Breast epithelium (tissue), 4 donors: ENCODE results near the gene TPST2. TPM values are rescaled to one million over a fixed set of nuclear protein-coding genes. Genes with fewer than 3 reads are reported as not detected.

Experiments used
- DNase-seq, 2 donors: peaks; one replicate each; pipeline ENCODE4 v3.0.0-alpha.2; 2019; ENCODE audit warnings: low spot score in 2 of 2
- H3K27ac ChIP-seq, 2 donors: fragments of 200-600 bp; sonication (generic) in 1 of 2; one replicate each; pipeline ENCODE4 v1.5.1; 2016 to 2019; ENCODE audit warnings: mild to moderate bottlenecking in 1 of 2
- H3K27me3 ChIP-seq, 2 donors: fragments of 200-600 bp; sonication (generic) in 1 of 2; one replicate each; pipeline versions ENCODE4 v1.5.1 to v1.6.0; 2017 to 2019; ENCODE audit warnings: control low read depth in 1 of 2, mild to moderate bottlenecking in 1 of 2
- H3K36me3 ChIP-seq: fragments of 200-600 bp; one replicate; pipeline ENCODE4 v1.5.1; 2019
- H3K4me1 ChIP-seq, 2 donors: fragments of 200-600 bp; sonication (generic); one replicate each; pipeline ENCODE4 v1.5.1; 2016 to 2019; ENCODE audit warnings: control low read depth in 1 of 2
- H3K4me3 ChIP-seq, 3 donors: fragments of 200-600 bp; sonication (generic); 1 replicate in 2 of 3; 2 replicates in 1 of 3; pipeline ENCODE4 v1.5.1; 2016 to 2019; ENCODE audit warnings: mild to moderate bottlenecking in 3 of 3, moderate library complexity in 2 of 3
- H3K9me3 ChIP-seq, 2 donors: fragments of 200-600 bp; sonication (generic) in 1 of 2; one replicate each; pipeline ENCODE4 v1.5.1; 2016 to 2019; ENCODE audit warnings: control low read depth in 1 of 2
- POLR2A ChIP-seq: fragments of 450-650 bp; IDR thresholded peaks from one replicate; pipeline ENCODE4 v1.6.1; 2016; ENCODE audit warnings: antibody characterized with exemption, mild to moderate bottlenecking, moderate library complexity
- POLR2AphosphoS5 ChIP-seq, 3 donors: sonication (generic); formaldehyde crosslinking; IDR thresholded peaks; one replicate each; pipeline ENCODE4 v1.6.1; 2017; ENCODE audit warnings: antibody characterized with exemption in 3 of 3
- intact Hi-C: fragments of 100-400 bp; cut with DNase I; formaldehyde crosslinking; loops from one replicate; pipeline ENCODE4 v1.15.1; 2023; ENCODE audit warnings: low total_unique reads
- total RNA-seq, 3 donors: library from RNA; depleted of rRNA; stranded (reverse); fragments of >200 nt; gene quantifications; one replicate each; pipeline ENCODE4 v1.1.0, GENCODE V29; 2016
- TF ChIP-seq, protein P1 (sequence below), 3 donors: fragments of 450-650 bp; IDR thresholded peaks; one replicate each; pipeline ENCODE4 v1.5.1; 2016 to 2017; ENCODE audit warnings: antibody characterized with exemption in 3 of 3, mild to moderate bottlenecking in 3 of 3, moderate library complexity in 3 of 3

The TPST2 gene
- total RNA-seq, 3 donors from 2014 or later = 36.6 to 81.9 (median 59.8) TPM

DNA sequence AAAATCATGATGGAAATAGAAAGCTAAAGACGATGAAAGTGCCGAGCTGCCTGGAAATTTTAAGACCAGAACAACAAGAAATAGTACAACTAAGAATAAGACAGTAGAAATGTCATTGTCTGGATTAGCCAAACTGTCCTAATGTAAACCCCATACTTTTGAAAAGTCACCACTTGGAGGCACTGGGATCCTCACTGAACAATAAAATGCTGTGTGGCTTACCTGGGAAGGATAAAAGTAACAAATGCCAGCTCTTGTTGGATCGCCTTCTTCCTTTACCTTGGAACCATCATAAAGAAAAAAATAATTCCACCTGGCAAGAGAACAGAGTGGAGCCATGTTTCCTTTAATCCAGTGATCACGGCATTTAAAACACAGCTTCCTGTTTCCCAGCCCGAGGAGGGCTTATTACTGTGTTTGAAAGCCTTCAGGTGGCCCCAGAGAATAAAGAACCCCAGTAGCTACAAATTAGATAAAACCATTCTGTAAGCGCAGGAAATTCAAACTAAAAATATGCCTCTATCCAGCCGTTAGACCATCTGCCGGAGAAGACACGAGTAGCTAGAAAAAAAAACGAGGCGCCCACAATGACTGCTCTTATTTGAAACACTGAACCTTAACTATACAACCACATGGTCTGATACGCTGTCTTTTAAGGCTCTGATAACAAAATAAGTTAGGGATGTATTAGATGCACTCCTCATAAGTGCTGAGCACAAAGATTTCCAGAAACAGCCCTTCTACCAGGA lies 110.7 kb downstream of the TPST2 start:
- H3K9me3 ChIP-seq = no peaks in the 10 kb centered on the region
- H3K4me3 ChIP-seq = peak overlapping the region in 2 of 3 donors; percentile 19 to 53
- H3K4me1 ChIP-seq = peaks cover 3 to 13% of the 10 kb centered on the region in 2 donors
- H3K36me3 ChIP-seq = no peaks in the 10 kb centered on the region
- H3K27me3 ChIP-seq = no peaks in the 10 kb centered on the region
- no peak for TF ChIP-seq POLR2AphosphoS5 (IDR thresholded peaks at IDR 0.05)
- no peak for TF ChIP-seq POLR2A
- TF ChIP-seq, protein P1, sequence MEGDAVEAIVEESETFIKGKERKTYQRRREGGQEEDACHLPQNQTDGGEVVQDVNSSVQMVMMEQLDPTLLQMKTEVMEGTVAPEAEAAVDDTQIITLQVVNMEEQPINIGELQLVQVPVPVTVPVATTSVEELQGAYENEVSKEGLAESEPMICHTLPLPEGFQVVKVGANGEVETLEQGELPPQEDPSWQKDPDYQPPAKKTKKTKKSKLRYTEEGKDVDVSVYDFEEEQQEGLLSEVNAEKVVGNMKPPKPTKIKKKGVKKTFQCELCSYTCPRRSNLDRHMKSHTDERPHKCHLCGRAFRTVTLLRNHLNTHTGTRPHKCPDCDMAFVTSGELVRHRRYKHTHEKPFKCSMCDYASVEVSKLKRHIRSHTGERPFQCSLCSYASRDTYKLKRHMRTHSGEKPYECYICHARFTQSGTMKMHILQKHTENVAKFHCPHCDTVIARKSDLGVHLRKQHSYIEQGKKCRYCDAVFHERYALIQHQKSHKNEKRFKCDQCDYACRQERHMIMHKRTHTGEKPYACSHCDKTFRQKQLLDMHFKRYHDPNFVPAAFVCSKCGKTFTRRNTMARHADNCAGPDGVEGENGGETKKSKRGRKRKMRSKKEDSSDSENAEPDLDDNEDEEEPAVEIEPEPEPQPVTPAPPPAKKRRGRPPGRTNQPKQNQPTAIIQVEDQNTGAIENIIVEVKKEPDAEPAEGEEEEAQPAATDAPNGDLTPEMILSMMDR (IDR thresholded peaks at IDR 0.05) = no peak
- H3K27ac ChIP-seq = peak overlapping the region; percentile 40 to 57
- no peak for DNase-seq
- intact Hi-C loops = no loop called here

- peaks cover 0 to 13% of the 10 kb centered on the region in 2 donors for H3K4me1 ChIP-seq
- TF ChIP-seq, protein P1 (IDR thresholded peaks at IDR 0.05) = no peak
- TF ChIP-seq POLR2AphosphoS5 (IDR thresholded peaks at IDR 0.05) = no peak
- no peak for TF ChIP-seq POLR2A
- no peaks in the 10 kb centered on the region for H3K27me3 ChIP-seq
These were observed 112.6 kb downstream of the TPST2 start for GRCh38 chr22:26477341-26477731.

DNA sequence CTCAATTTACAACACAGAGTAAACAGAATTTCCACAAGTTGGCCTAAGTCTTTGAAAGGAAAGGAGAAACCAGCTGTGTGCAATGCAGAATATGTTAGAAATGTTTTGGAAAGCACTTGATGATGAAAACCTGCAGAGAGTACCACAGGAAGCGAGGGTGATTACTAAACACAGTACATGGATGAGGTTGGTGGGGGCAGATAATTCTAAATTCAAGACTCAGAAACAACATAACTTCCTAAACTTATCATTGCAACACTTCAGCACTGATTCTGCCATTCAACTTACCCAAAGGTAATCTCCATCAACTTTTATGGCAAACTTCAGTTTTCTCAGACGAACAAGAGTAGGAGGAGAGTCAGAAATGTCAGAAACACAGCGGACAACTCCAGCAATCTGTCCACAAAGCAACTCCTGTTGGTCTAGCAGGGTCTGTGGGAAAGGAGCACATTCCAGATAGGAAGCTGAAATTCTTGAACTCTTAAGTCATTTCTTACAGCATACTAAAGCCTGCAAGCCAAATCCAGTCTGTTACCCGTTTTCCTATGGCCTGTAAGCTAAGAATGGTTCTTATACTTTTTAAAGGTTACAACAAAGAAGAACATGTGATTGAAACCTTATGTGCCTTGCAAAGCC lies 113.1 kb downstream of the TPST2 start:
- Histone ChIP-seq H3K27ac (no peak overlapping the region), H3K27me3 (no peaks in the 10 kb centered on the region), H3K4me1 (peaks cover 0 to 13% of the 10 kb centered on the region in 2 donors), H3K9me3 (no peaks in the 10 kb centered on the region), H3K4me3 (no peak overlapping the region), H3K36me3 (no peaks in the 10 kb centered on the region)
- DNase-seq = no peak
- TF ChIP-seq POLR2A = no peak
- intact Hi-C loops = no loop called here

More at GRCh38 chr22:26477341-26477731, 112.6 kb downstream of the TPST2 start:
- intact Hi-C loops = no loop called here
- DNase-seq = no peak
- Histone ChIP-seq H3K4me3 (no peak overlapping the region), H3K27ac (no peak overlapping the region), H3K36me3 (no peaks in the 10 kb centered on the region), H3K9me3 (no peaks in the 10 kb centered on the region)

GRCh38 chr22:26474682-26475081 lies 115.2 kb downstream of the TPST2 start:
- peaks cover 4% of the 10 kb centered on the region for H3K36me3 ChIP-seq
- intact Hi-C loops = no loop called here

More at GRCh38 chr22:26474682-26475081, 115.2 kb downstream of the TPST2 start:
- Histone ChIP-seq H3K4me1 (peaks cover 0 to 5% of the 10 kb centered on the region in 2 donors), H3K27ac (no peak overlapping the region), H3K27me3 (no peaks in the 10 kb centered on the region), H3K9me3 (no peaks in the 10 kb centered on the region), H3K4me3 (no peak overlapping the region)
- TF ChIP-seq POLR2A (no peak), POLR2AphosphoS5 (IDR thresholded peaks at IDR 0.05) (no peak)
- TF ChIP-seq, protein P1 (IDR thresholded peaks at IDR 0.05) = no peak
- DNase-seq = no peak

Other genes starting within 250 kb of the TPST2 start
- gene ASPHD2, start 160.9 kb downstream of the TPST2 start, total RNA-seq = 1 to 10 TPM in 1 of 3 donors, under 1 TPM in 2; 0.59 to 1.3 (median 0.64) TPM
- gene HPS4, start 106.3 kb downstream of the TPST2 start, total RNA-seq = 10 to 100 TPM; 29.0 to 43.6 (median 35.4) TPM
- gene SRRD, start 106.3 kb downstream of the TPST2 start, total RNA-seq = 10 to 100 TPM in 2 of 3 donors, 1 to 10 TPM in 1; 8.8 to 17.4 (median 15.0) TPM
- gene TFIP11, start 77.7 kb downstream of the TPST2 start, total RNA-seq = 10 to 100 TPM; 27.5 to 34.5 (median 29.0) TPM
- 1 to 10 TPM in 1 of 3 donors, not detected in 2; 2.6 TPM for gene CRYBB1, start 27.9 kb upstream of the TPST2 start, total RNA-seq
- gene CRYBA4, start 31.8 kb upstream of the TPST2 start, total RNA-seq = not detected
- gene MIAT, start 67.5 kb upstream of the TPST2 start, total RNA-seq = 1 to 10 TPM in 2 of 3 donors, under 1 TPM in 1; 0.80 to 2.3 (median 1.9) TPM